Fibroblast of villous mesenchyme (primary cell): Measurements from ENCODE around the gene TPRX1. TPM values are rescaled to one million over a fixed set of nuclear protein-coding genes. Genes with fewer than 3 reads are reported as not detected.
A peak's percentile ranks its signal among the peaks of the same experiment; 100 is the strongest.
"Not testable (repeated sequence)": the region's sequence is repeated elsewhere in the genome, so short reads cannot be mapped to it uniquely, and the experiment has no call there.

ENCODE experiments used
- DNase-seq: peaks from one replicate; pipeline ENCODE4 v3.0.0-alpha.2; 2010; ENCODE audit warnings: low read depth
- H3K4me3 ChIP-seq: 2 replicates; pipeline ENCODE4 v1.5.1; 2011; ENCODE audit warnings: low read depth, mild to moderate bottlenecking, low read length
- CTCF ChIP-seq: IDR thresholded peaks from 2 replicates; pipeline ENCODE4 v1.5.1; 2012; ENCODE audit warnings: low read depth, mild to moderate bottlenecking, low read length; ENCODE audit not compliant: insufficient read depth
- total RNA-seq: library from RNA; depleted of rRNA; stranded (reverse); fragments of >200 nt; gene quantifications from 2 replicates; pipeline ENCODE4 v1.2.3, GENCODE V29; 2012

The TPRX1 gene
- total RNA-seq, 1 donor, result not detected

GRCh38 chr19:47765523-47766358 lies 38.6 kb downstream of the TPRX1 start:
- peak; percentile 87 for TF ChIP-seq CTCF

GRCh38 chr19:47764705-47765104 lies 39.6 kb downstream of the TPRX1 start:
- not testable (repeated sequence) for DNase-seq, H3K4me3 ChIP-seq

More at GRCh38 chr19:47765523-47766358, 38.6 kb downstream of the TPRX1 start:
- peak; percentile 56 for DNase-seq
- no peak overlapping the region for H3K4me3 ChIP-seq

- TF ChIP-seq CTCF, result no peak
- no peak overlapping the region for H3K4me3 ChIP-seq
- DNase-seq, result peak; percentile 44
Observed at GRCh38 chr19:47762615-47763308, 41.6 kb downstream of the TPRX1 start.

- no peak overlapping the region for H3K4me3 ChIP-seq
- DNase-seq, result no peak
- TF ChIP-seq CTCF, result no peak
Observed at GRCh38 chr19:47762151-47762550, 42.2 kb downstream of the TPRX1 start.

- DNase-seq, result no peak
- H3K4me3 ChIP-seq, result no peak overlapping the region
- no peak for TF ChIP-seq CTCF
Observed at GRCh38 chr19:47761566-47761965, 42.8 kb downstream of the TPRX1 start.

- TF ChIP-seq CTCF, result no peak
- H3K4me3 ChIP-seq, result no peak overlapping the region
- DNase-seq, result no peak
Observed at GRCh38 chr19:47760632-47760999, 43.7 kb downstream of the TPRX1 start.

GRCh38 chr19:47758443-47758804 lies 45.9 kb downstream of the TPRX1 start:
- no peak for TF ChIP-seq CTCF
- no peak for DNase-seq
- H3K4me3 ChIP-seq, result no peak overlapping the region
